Activated CD8-positive, alpha-beta memory T cell treated with anti-CD3 and anti-CD28 coated beads for 48 hours (primary cell): ENCODE data around the gene PSMD5.

Experiments used
- DNase-seq, 3 experiments: peaks; one replicate each; pipeline ENCODE4 v3.0.0-alpha.2; 2020; ENCODE audit warnings: low read depth in 2 of 3, low spot score in 2 of 3

The PSMD5 gene

GRCh38 chr9:120875195-120875565, 32.5 kb upstream of the PSMD5 start:
- DNase-seq: no peak

GRCh38 chr9:120874226-120875194, 31.8 kb upstream of the PSMD5 start:
- no peak for DNase-seq

- DNase-seq: no peak
These were observed 30.8 kb upstream of the PSMD5 start for GRCh38 chr9:120873512-120873911.

GRCh38 chr9:120872791-120873502, 30.2 kb upstream of the PSMD5 start:
- DNase-seq: no peak

GRCh38 chr9:120870206-120870605, 27.5 kb upstream of the PSMD5 start:
- DNase-seq: no peak

- DNase-seq: no peak
These were observed 27.0 kb upstream of the PSMD5 start for GRCh38 chr9:120869726-120870125.

GRCh38 chr9:120869360-120869687, 26.6 kb upstream of the PSMD5 start:
- DNase-seq: no peak

- peak; percentile 90 to 95 (median 93) for DNase-seq
These were observed 26.1 kb upstream of the PSMD5 start for GRCh38 chr9:120868676-120869359.

- no peak for DNase-seq
These were observed 25.6 kb upstream of the PSMD5 start for GRCh38 chr9:120868339-120868675.

GRCh38 chr9:120867676-120868338, 25.1 kb upstream of the PSMD5 start:
- no peak for DNase-seq

GRCh38 chr9:120866651-120867050, 23.9 kb upstream of the PSMD5 start:
- DNase-seq: no peak

- no peak for DNase-seq
These were observed 23.1 kb upstream of the PSMD5 start for GRCh38 chr9:120865809-120866208.

- DNase-seq: no peak
These were observed 22.5 kb upstream of the PSMD5 start for GRCh38 chr9:120865176-120865575.

GRCh38 chr9:120864719-120865118, 22.0 kb upstream of the PSMD5 start:
- DNase-seq: no peak

GRCh38 chr9:120863833-120864232, 21.1 kb upstream of the PSMD5 start:
- DNase-seq: no peak

- no peak for DNase-seq
These were observed 19.7 kb upstream of the PSMD5 start for GRCh38 chr9:120862452-120862851.

- DNase-seq: no peak
These were observed 19.2 kb upstream of the PSMD5 start for GRCh38 chr9:120861935-120862334.

GRCh38 chr9:120860083-120860482, 17.4 kb upstream of the PSMD5 start:
- no peak for DNase-seq

- DNase-seq: no peak
These were observed 16.6 kb upstream of the PSMD5 start for GRCh38 chr9:120859361-120859760.

- DNase-seq: no peak
These were observed 15.2 kb upstream of the PSMD5 start for GRCh38 chr9:120857902-120858301.

- DNase-seq: no peak
These were observed 14.8 kb upstream of the PSMD5 start for GRCh38 chr9:120857481-120857880.
